ENCODE results near the gene SLC38A9.
A peak's percentile ranks its signal among the peaks of the same experiment; 100 is the strongest.
"Not testable (repeated sequence)": the region's sequence is repeated elsewhere in the genome, so short reads cannot be mapped to it uniquely, and the experiment has no call there.

The SLC38A9 gene, protein sequence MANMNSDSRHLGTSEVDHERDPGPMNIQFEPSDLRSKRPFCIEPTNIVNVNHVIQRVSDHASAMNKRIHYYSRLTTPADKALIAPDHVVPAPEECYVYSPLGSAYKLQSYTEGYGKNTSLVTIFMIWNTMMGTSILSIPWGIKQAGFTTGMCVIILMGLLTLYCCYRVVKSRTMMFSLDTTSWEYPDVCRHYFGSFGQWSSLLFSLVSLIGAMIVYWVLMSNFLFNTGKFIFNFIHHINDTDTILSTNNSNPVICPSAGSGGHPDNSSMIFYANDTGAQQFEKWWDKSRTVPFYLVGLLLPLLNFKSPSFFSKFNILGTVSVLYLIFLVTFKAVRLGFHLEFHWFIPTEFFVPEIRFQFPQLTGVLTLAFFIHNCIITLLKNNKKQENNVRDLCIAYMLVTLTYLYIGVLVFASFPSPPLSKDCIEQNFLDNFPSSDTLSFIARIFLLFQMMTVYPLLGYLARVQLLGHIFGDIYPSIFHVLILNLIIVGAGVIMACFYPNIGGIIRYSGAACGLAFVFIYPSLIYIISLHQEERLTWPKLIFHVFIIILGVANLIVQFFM

DNA sequence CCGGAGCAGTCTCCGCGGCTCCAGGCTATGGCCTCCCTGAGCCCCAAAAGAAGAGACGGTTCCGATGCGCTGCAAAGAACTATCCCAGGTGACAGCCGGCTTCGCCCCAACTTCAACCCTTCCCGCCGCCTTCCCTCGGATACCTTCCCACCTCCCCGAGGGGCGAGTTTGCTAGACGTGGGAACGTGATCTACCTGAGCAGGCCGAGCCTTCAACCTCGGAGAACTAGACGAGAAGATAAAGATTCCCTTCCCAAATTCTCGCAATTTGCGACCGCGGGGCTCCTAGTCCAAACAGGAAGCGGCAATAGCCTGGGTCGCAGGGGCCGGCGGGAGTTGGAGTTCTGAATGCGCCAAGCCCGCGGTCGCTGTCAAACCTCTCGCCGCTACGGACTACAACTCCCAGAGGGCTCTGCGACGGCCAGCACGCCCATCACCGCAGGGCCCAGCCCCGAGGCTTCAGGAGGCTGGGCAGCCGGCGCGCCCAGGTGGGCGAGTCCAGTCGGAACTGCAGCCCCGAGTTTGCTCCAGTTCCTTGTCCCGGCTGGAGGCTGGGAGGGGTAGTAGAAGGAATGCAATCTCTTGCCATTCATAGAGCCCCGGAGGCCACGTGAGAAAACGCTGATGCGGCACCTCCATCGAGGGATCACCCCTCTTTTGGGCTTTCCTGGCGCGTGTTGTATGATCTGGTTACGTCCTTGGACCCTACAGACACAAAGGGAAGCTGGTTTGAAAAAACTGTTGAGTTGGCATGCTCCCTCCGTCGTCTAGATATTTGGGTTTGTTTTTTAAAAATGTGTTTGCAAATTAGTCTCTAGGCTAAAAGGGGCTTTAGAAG, at the start of gene SLC38A9:
TSS of gene SLC38A9 (minus strand) at position 302 of the 837 bp plus-strand sequence. CDS start 14,366 bp downstream, outside the sequence.
- peak within 1 kb of the TSS; percentile 75 for H3K4me3 ChIP-seq (ENCODE audit: low read depth, low read length)
- TF ChIP-seq, protein P1, sequence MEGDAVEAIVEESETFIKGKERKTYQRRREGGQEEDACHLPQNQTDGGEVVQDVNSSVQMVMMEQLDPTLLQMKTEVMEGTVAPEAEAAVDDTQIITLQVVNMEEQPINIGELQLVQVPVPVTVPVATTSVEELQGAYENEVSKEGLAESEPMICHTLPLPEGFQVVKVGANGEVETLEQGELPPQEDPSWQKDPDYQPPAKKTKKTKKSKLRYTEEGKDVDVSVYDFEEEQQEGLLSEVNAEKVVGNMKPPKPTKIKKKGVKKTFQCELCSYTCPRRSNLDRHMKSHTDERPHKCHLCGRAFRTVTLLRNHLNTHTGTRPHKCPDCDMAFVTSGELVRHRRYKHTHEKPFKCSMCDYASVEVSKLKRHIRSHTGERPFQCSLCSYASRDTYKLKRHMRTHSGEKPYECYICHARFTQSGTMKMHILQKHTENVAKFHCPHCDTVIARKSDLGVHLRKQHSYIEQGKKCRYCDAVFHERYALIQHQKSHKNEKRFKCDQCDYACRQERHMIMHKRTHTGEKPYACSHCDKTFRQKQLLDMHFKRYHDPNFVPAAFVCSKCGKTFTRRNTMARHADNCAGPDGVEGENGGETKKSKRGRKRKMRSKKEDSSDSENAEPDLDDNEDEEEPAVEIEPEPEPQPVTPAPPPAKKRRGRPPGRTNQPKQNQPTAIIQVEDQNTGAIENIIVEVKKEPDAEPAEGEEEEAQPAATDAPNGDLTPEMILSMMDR (IDR thresholded peaks at IDR 0.05; ENCODE audit: borderline replicate concordance, insufficient read depth, low read depth, low read length) = no peak

DNA sequence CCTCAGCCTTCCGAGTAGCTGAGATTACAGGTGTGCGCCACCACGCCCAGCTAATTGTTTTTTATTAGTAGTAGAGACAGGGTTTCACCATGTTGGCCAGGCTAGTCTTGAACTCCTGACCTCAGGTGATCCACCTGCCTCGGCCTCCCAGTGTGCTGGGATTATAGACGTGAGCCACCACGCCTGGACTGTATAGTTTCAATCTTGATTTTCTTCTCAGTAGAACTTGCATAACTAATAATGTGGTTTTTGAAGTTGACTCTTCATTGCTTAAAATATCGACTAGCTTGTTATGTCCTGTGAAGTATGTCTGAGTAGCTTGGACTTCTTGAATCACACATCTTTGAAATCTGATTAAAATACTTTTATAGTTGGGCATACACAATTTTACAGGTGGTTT, 49.6 kb upstream of the SLC38A9 start:
- not testable (repeated sequence) for H3K4me3 ChIP-seq (ENCODE audit: low read depth, low read length)

DNA sequence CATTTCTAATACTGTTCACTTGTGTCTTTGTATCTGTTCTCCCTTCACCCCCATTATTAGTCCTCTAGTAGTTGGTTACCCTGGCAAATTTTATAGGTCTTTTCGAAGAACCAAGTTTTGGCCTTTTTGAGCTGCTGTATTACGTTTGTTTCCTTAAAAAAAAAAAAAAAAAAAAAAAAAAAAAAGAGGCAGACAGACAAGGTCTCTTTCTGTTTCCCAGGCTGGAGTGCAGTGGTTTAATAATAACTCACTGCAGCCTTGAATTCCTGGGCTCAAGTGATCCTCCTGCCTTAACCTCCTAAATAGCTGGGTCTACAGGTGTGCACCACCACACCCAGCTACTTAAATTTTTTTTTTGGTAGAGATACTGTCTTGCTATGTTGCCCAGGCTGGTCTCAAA, 46.6 kb upstream of the SLC38A9 start:
- TF ChIP-seq, protein P1 (IDR thresholded peaks at IDR 0.05; ENCODE audit: borderline replicate concordance, insufficient read depth, low read depth, low read length) = no peak
- no peak overlapping the region for H3K4me3 ChIP-seq (ENCODE audit: low read depth, low read length)

DNA sequence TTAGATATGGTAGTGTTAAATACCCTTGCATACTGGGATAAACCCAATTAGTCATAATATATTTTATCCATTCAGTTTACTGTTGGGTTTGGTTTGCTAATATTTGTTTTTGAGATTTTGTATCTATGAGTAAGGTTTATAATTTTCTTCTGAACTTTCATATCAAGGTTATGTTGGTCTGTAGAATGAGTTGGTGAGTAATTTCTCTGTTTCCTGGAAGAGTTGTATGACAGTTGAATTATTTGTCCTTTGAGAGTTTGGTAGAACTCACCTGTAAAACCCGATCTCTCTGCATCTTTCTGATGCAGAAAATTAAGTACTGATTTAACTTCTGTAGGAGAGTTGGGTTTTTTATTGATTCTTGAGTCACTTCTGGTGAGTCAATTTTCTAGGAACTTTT, 46.1 kb upstream of the SLC38A9 start:
- H3K4me3 ChIP-seq (ENCODE audit: low read depth, low read length) = no peak overlapping the region
- TF ChIP-seq, protein P1 (IDR thresholded peaks at IDR 0.05; ENCODE audit: borderline replicate concordance, insufficient read depth, low read depth, low read length) = no peak

DNA sequence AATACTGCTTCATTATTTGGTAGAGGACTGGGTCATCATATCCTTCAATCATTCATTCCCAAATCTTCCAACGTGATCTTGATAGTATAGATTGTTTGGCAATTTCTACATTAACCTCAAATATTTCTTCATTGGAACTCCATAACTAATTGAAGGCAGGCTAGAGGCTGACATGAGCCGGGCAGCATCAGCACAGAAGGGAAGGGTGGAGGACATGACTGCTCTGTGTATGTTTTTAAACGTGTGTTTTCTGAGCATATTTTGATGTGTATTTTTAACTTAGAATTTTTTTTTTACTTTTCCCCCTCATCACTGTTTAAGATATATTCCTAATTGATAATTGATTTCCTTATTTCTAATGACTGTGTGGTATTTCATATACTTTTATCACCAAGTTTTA, 38.4 kb upstream of the SLC38A9 start:
- H3K4me3 ChIP-seq (ENCODE audit: low read depth, low read length) = no peak overlapping the region
- TF ChIP-seq, protein P1 (IDR thresholded peaks at IDR 0.05; ENCODE audit: borderline replicate concordance, insufficient read depth, low read depth, low read length) = no peak

DNA sequence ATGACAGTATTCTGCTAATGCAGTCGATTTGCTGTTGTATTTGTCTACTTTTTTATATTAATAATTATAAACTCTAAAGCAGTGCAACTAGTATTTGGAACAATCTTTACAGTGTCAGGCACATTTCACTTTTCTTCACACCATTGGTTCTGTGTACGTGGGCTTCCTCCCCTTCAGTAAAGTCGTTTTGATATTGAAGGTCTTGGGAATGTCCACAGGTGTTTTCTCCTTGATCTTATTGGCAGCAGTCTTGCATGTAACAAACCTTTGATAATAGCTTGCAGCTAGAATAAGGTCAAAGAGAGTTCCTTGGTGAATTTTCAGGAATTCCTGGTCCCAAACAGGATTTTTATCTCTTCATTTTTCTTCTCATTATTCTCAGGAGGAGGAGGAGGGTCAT, 37.9 kb upstream of the SLC38A9 start:
- H3K4me3 ChIP-seq (ENCODE audit: low read depth, low read length) = no peak overlapping the region
- TF ChIP-seq, protein P1 (IDR thresholded peaks at IDR 0.05; ENCODE audit: borderline replicate concordance, insufficient read depth, low read depth, low read length) = no peak

DNA sequence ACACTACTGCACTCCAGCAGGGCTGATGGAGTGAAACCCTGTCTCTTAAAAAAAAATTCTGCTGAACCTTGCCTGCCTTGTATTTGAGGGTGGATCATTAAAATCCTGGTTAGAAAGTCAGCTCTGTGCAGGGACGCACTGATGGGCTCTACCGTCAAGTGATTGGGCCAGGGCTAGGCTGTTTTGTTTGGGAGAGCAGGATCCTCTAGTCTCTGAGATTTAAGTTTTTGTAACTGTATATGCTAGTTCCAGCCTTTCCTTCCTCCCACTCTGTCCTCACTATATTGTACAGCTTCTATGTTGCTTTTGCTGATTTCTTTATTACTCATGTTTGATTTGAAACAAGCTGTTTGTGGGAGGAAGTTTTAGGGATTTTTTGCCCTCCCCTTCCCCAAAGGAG, 37.3 kb upstream of the SLC38A9 start:
- TF ChIP-seq, protein P1 (IDR thresholded peaks at IDR 0.05; ENCODE audit: borderline replicate concordance, insufficient read depth, low read depth, low read length) = no peak
- H3K4me3 ChIP-seq (ENCODE audit: low read depth, low read length) = no peak overlapping the region

All from GM12875 (cell line).